SHP77 (cell line): ENCODE data around the gene SORL1.
"Not testable (repeated sequence)": the region's sequence is repeated elsewhere in the genome, so short reads cannot be mapped to it uniquely, and the experiment has no call there.

Experiments used
- DNase-seq, 2 experiments: peaks; one replicate each; lab custom pipeline; 2025; lab: John Stamatoyannopoulos, UW

Gene SORL1, protein sequence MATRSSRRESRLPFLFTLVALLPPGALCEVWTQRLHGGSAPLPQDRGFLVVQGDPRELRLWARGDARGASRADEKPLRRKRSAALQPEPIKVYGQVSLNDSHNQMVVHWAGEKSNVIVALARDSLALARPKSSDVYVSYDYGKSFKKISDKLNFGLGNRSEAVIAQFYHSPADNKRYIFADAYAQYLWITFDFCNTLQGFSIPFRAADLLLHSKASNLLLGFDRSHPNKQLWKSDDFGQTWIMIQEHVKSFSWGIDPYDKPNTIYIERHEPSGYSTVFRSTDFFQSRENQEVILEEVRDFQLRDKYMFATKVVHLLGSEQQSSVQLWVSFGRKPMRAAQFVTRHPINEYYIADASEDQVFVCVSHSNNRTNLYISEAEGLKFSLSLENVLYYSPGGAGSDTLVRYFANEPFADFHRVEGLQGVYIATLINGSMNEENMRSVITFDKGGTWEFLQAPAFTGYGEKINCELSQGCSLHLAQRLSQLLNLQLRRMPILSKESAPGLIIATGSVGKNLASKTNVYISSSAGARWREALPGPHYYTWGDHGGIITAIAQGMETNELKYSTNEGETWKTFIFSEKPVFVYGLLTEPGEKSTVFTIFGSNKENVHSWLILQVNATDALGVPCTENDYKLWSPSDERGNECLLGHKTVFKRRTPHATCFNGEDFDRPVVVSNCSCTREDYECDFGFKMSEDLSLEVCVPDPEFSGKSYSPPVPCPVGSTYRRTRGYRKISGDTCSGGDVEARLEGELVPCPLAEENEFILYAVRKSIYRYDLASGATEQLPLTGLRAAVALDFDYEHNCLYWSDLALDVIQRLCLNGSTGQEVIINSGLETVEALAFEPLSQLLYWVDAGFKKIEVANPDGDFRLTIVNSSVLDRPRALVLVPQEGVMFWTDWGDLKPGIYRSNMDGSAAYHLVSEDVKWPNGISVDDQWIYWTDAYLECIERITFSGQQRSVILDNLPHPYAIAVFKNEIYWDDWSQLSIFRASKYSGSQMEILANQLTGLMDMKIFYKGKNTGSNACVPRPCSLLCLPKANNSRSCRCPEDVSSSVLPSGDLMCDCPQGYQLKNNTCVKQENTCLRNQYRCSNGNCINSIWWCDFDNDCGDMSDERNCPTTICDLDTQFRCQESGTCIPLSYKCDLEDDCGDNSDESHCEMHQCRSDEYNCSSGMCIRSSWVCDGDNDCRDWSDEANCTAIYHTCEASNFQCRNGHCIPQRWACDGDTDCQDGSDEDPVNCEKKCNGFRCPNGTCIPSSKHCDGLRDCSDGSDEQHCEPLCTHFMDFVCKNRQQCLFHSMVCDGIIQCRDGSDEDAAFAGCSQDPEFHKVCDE (N-terminal part only)

DNA sequence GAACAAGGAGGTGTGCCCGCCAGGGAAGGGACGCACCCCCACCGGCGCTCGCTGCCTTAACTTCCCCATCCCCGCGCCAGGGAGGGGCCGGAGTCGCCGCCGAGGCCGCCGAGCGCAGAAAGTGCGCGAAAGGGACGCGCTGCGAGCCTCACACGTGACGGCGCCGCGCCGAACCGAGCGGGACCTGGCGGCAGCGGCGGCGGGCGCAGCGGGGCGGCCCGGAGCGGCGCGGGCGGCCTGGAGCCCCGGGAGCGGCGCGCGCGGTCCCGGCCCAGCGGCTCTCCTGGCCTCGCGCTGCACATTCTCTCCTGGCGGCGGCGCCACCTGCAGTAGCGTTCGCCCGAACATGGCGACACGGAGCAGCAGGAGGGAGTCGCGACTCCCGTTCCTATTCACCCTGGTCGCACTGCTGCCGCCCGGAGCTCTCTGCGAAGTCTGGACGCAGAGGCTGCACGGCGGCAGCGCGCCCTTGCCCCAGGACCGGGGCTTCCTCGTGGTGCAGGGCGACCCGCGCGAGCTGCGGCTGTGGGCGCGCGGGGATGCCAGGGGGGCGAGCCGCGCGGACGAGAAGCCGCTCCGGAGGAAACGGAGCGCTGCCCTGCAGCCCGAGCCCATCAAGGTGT lies at the start of gene SORL1:
SORL1 (plus strand) TSS at position 329 of the 623 bp plus-strand sequence; CDS start at position 347, 18 bp downstream.
- no peak for DNase-seq

DNA sequence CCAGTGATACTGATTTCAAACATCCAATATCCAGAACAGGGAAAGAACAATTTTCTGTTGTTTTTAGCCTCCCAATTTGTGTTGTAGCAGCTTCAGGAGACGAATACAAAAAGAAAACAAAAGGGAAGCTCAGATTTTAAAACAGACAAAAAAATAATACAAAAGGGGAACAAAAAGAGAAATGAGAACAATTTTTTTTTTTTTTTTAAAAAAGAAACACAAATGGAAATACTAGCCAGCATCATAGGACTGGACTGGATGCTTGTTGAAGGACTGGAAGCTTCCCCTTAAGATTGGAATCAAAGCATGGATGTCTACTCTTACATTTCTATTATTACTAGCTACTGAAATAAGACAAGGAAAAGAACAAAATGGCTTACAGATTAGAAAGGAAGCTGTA lies 46.5 kb upstream of the SORL1 start:
- no peak for DNase-seq

DNA sequence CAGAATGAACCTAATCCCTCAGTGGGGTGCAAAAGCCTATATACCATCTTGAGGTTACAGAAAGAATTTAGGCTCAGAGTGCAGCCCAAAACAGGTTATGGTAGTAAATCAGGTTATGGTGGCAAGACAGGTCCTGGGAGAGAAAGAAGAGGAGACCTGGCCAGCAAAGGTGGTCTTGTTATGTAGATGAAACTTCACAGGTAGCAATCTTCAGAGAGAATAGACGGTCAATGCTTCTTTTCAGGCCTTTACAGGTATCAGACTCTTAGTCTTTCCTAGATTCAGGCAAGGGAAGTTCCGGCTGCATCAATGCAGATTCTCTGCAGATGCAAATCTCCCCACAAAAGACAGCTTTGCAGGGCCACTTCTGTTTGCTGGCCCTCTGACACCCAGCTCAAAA lies 45.8 kb upstream of the SORL1 start:
- no peak for DNase-seq

DNA sequence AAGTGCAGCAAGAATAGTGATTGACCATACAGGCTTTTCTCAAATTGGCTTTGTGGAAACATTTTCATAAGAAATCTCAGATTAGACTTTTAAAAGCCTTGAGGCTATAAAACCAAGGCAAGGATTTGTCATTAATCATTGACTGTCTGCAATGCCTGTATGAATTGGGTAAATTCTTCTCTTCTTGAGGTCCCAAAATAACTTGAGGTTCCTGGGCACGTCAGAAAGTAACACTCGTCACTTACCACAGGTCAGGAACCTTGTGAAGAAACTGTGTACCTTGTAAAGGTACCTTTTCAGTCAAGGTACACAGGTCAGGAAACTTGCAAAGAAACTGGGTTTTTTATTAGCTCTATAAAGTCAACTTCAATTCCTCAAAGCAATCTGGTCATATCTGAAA lies 43.3 kb upstream of the SORL1 start:
- no peak for DNase-seq

DNA sequence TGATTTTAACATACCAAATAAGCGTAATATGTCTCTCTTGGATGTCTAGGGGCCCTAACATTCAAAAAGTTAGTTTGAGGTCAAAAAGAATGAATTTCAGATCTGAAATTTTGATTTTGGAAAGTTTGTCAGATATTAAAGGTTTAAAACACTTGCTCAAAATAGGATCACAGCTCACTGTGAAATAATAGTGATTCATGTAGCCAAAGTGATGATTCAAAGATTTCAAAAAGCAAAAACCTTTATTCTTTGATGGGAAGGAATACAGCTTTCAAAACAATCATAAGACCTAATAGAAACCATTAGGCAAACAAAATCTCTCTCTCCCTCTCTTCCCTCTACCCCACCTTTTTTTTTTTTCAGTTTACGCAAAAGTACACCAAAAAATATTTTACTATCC lies 42.1 kb upstream of the SORL1 start:
- not testable (repeated sequence) for DNase-seq

DNA sequence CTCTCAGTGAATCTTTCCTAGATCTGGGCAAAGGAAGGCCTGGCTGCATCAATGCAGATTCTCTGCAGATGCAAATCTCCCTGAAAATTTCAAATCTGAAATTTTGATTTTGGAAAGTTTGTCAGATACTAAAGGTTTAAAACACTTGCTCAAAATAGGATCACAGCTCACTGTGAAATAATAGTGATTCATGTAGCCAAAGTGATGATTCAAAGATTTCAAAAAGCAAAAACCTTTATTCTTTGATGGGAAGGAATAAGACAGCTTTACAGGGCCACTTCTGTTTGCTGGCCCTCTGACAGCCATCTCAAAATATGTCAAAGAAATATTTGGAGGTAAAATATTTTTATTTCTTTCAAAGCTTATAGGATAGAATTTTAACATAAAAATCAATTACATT lies 40.8 kb upstream of the SORL1 start:
- DNase-seq, result not testable (repeated sequence)

DNA sequence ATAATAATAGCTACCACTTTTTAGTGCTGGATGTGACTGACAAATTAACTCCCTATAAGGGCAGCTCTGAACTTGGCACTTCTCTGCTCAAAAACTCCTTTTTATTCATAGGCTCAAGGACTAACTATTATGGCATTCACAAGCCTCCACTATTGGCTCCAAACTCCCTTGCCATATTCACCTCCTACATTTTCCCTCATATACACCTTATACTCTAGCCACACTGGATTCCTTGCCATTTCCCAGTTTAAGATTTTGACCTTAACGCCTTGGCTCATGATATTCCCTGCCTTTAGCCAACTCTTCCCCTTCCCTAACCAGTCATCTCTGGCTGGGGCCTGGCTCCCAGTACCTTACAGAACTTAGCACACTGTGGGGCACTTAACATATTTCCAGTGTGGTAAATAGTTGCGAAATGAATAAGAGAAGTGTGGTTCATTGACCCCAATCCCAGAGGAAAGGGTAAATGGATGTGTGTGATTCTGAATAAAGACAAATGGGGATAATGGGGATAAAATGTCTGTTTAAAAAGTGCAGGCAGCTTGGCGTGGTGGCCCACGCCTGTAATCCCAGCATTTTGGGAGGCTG lies 40.0 kb upstream of the SORL1 start:
- DNase-seq, result no peak

DNA sequence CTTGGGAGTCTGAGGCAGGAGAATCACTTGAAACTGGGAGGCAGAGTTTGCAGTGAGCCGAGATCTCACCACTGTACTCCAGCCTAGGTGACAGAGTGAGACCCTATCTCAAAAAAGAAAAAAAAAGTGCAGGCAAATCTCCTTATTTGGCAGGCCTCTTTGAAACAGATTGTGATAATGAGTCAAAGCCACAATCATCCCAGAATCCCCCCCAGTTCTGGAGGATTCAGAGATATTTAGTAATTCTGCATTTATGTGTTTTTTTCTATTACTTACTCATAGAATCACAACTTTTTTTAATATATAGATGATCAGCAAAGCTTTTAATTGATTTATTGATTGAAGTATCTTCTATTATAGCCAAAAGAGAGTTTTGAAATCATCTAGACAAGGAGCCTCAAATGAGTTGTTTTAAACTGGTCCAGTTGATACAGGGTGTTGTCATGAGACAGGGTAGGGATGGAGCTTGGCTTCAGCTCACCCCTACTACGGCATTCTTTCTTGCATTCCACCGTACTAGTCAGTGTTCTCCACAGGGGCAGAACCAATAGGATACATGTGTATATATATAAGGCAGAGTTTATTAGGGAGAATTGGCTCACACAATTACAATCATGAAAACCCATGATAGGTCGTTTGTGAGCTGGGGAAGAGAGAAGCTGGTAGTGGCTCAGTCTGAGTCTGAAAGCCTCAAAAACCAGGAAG lies 39.3 kb upstream of the SORL1 start:
- no peak for DNase-seq

DNA sequence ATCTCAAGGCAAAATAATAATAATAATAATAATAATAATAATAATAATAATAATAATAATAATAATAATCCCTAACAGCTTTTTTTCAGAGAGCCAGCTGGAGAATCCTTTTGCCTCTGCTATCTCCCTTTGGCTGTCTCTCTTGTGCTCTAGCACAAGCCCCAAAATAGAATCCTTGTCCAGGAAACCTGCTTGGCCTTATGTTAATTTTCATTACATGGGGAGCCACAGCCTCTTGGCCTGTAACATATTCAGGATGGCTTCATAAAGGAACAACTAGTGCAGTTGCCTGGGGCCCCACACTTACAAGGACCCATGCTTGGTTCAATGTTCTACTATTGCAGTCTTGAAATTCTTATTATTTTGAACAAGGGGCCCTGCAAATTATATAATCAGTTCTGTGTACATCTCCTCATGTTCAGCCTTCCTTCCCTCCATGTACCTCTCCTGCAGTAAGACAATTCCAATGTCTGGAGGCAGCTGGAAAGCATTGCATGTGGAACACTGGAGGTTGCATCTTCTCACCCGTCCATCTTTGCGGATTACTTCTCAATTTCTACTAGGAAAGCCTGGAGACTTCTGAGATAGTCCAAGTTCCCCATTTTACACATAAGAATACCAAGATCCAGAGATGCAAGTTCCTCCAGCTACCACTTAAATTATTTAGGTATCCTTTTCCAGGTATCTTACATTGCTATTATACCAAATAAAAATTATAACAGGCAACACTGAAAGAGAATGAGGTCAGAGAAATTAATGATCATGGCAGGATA lies 37.8 kb upstream of the SORL1 start:
- DNase-seq, result no peak

DNA sequence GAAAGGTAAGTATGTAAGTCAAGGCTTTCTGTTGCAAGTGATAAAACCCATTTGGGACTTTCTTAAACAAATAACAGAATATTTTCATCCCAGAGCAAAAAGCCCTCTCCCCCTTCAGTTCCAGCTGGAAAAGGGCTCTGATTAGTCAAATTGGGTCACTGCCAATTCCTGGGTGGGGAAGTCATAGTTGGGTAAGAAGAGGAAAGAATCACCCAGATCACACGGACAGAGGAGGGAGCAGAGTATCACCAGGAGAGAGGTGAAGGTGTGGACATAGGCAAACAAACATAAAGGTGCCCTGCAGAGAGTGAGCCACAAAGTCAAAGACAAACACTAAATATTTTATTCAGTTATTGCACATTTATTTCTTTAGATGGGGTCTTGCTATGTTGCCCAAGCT lies 36.3 kb upstream of the SORL1 start:
- DNase-seq, result no peak

DNA sequence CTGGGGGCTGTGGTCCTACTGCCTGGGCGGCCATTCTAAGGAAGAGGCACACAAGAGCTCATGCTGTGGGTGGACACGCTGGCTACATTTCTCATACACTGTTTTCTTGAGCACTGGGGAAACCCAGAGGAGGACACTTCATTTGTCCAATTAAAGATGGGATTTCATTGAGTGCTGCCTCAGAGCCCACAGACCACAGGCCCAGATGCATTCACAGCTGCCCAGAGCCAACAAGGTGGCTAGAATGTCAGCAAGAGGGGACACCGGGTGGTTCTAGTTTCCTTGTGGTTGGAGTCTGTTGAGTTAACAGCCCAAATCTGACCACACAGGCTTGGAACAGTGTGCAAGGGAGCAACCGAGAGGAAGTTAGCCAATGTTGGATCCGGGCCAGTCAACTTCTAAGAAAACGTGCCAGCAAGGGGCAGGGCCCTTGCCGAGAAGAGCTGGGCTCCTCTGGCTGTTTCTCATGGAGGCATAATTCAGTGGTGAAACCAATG lies 35.0 kb upstream of the SORL1 start:
- no peak for DNase-seq

DNA sequence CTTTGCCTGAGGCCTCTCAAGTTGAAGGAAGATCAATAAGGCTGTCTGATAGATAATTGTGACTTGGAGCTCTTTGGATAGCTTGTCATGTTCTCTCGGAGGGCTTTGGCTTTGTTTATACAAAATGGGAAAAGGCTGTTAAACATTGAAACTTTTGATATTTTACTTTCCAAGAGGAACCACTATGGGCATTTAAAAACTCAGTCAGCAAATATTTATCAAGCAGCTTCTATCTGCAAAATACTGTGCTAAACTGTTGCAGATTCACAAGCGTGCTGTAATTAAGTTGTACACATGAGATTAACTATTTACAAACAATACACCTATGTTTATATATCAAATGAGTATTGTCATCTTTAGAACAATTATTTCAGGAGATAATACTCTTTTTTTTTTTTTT lies 34.5 kb upstream of the SORL1 start:
- no peak for DNase-seq

DNA sequence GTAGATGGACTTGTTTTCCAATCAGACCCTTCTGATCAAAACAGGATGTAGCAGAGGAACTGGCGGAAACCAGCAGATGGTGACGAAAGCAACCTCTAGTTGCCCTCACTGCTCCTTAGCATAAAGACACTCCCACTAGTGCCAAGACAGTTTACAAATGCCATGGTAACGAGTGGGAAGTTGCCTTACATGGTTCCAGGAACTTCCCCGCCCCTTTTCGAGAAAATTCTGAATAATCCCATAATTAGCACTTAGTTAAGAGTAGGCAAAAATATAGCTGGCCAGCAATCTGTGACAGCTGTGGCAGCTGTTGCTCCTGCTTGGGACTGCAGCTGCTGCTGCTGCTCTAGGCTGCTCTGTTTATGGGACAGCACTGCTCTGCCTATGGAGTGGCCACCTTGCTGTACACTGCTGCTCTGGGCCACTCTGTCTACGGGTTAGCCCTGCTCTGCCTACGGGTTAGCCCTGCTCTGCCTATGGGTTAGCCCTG lies 33.4 kb upstream of the SORL1 start:
- peak in 1 of 2 experiments; percentile 17 for DNase-seq

DNA sequence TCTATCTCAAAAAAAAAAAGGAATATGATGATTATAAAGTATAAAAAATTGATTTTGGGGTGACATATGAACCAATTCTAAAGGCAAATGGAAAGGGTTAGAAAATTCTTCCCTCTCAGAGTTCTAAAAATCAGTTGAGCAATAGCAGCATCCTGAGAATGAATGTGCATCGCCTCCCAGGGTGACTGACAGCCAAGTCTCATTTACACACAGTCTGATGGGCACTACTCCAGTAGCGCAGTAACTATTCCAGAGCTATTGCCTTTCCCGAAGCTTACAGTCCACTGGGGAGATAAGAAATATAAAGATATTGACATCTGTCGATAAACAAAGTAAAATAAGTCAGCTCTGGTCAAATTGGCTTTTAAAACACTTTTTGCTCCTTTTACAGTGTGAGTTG lies 32.3 kb upstream of the SORL1 start:
- no peak for DNase-seq

DNA sequence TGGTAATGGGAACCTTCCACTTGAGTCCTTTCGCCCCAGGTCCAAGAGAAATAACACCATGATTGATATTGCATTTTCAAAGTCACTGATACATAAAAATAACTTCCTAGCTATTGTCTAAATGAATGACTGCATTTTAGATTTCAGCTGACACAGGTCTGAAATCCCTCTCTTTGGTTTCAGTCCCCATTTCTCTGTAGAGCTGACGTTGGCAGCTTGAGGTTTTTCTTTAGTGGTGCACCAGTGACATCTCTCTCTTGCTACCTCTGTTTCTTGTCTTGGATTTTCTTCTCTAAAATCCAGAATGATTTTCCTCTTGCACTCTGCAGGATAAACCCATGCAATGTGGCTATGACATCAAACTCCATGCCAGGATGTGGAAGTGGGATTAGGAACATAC lies 31.7 kb upstream of the SORL1 start:
- no peak for DNase-seq

DNA sequence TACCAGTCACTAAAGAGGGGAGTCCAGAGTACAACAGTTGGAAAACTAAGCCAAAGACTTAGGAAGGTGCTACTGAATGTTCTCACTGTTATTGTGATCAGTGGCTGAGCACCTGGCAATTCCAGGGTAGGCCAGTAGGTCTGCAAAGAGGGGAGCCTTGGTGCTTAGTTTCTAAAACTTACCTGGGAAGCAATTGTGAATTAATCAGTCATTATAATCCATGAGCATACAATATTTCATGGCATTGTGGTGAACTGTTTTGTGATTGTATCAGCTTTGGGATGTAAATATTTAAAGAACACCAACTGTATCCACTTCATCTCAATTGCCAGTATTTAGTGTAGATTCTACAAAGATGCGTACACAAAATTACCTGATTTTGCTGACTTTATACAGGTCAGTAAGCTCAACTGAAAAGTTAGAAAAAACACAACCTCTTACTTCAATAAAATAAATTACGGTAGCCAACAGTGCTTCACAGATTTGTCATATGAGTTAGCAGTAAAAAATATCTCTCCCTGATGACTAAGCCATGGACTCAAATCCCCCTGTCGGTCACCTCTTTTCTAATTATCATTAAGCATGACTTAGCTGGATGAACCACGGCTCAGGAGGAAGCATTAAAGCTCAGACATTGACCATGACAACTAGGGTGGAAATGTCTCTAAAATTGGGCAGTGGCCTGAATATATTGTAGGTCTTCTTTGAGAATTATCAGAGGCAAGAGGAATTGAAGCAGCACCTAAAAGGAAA lies 30.8 kb upstream of the SORL1 start:
- DNase-seq, result no peak

DNA sequence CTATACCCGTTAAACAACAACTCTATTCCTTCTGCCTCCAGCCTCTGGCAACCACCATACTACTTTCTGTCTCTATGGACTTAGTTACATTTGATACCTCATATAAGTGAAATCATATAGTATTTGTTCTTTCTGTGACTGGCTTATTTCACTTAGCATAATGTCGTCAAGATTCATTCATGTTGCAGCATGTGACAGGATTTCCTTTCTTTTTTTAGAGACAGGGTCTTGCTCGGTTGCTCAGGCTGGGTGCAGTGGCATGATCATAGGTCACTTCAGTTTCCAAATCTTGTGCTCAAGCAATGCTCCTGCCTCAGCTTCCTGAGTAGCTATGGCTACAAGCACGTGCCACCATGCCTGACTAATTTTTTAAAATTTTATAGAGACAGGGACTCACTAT lies 29.4 kb upstream of the SORL1 start:
- no peak for DNase-seq

DNA sequence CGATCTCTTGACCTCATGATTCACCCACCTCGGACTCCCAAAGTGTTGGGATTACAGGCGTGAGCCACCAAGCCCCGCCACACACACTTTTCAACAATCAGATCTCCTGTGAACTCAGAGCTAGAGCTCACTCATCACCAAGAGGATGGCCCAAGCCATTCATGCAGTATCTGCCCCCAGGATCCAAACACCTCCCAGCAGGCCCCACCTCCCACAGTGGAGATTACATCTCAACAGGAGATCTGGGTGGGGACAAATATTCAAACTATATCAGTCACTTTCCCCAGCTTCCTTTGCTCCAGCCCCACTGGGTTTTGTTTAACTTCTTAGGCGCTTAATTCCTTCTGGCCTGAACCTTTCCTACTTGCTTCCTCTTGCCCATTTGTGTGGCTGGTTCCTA lies 26.3 kb upstream of the SORL1 start:
- DNase-seq, result no peak
